PFSK-1 (cell line): Measurements from ENCODE around the gene SF1.

Source experiments
- FOXP2 ChIP-seq: optimal IDR thresholded peaks from 2 replicates; pipeline ENCODE3; 2011; ENCODE audit warnings: borderline replicate concordance, control low read depth, inconsistent platforms; ENCODE audit not compliant: insufficient read depth; ENCODE audit errors: extremely low read length, extremely low read depth
- POLR2AphosphoS5 ChIP-seq: IDR thresholded peaks from 2 replicates; pipeline ENCODE4 v1.6.1; 2012; ENCODE audit warnings: low read depth, mild to moderate bottlenecking, control low read depth, low read length, moderate library complexity
- SIN3A ChIP-seq: IDR thresholded peaks from 2 replicates; pipeline ENCODE4 v1.6.1; 2012; ENCODE audit warnings: mild to moderate bottlenecking, low read length, moderate library complexity, borderline replicate concordance; ENCODE audit not compliant: insufficient read depth
- TAF1 ChIP-seq: IDR thresholded peaks from 2 replicates; pipeline ENCODE4 v1.6.1; 2012; ENCODE audit warnings: low read length, control low read depth, borderline replicate concordance; ENCODE audit not compliant: insufficient read depth
- TF ChIP-seq, protein P1 (sequence below), 2 experiments: IDR thresholded peaks; 2 replicates each; pipeline versions ENCODE4 v1.6.1 to v1.8.0; 2011 to 2012; ENCODE audit warnings: low read depth in 2 of 2, low read length in 2 of 2, control low read depth in 1 of 2, inconsistent platforms in 1 of 2, mild to moderate bottlenecking in 1 of 2, moderate library complexity in 1 of 2; ENCODE audit not compliant: insufficient read depth in 1 of 2

SF1 gene

DNA sequence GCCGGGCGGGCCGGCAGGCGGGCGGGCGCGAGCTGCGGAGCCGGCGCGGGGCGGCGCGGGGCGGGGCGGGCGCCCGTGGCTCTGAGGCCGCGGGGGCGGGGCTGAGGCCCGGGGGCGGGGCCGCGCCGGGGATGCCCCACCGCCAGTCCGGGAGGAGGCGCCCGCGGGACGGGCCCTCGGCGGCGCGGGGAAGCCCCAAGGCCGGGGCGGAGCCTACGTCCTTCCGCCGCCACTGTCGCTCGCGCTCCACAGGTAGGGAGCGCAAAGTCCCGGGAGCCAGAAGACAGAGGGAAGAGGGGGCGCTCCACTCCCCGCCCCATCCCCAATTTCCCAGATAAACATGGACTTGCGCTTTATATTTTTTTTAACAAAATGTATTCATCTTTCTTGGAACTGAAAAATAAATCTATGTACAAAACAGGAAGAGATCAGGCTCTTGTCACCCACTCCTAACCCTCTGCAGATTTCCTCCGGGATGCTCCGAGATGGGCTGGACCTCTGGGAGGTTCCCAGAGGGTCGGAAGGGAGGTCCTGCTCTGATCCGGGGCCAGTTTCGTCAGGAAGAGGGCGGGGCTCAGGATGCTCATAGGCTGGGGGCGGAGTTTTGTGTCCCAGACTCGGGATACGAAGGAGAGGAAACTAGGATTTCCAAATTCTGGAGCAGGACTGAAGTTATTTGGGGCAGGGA is 25.0 kb upstream of the SF1 start, which contains the start of gene MAP4K2:
MAP4K2 (minus strand) TSS at position 57 of the 688 bp plus-strand sequence. CDS start 65 bp downstream, outside the sequence.
- peak; percentile 73 for TF ChIP-seq POLR2AphosphoS5
- TF ChIP-seq TAF1, result no peak
- TF ChIP-seq, protein P1, sequence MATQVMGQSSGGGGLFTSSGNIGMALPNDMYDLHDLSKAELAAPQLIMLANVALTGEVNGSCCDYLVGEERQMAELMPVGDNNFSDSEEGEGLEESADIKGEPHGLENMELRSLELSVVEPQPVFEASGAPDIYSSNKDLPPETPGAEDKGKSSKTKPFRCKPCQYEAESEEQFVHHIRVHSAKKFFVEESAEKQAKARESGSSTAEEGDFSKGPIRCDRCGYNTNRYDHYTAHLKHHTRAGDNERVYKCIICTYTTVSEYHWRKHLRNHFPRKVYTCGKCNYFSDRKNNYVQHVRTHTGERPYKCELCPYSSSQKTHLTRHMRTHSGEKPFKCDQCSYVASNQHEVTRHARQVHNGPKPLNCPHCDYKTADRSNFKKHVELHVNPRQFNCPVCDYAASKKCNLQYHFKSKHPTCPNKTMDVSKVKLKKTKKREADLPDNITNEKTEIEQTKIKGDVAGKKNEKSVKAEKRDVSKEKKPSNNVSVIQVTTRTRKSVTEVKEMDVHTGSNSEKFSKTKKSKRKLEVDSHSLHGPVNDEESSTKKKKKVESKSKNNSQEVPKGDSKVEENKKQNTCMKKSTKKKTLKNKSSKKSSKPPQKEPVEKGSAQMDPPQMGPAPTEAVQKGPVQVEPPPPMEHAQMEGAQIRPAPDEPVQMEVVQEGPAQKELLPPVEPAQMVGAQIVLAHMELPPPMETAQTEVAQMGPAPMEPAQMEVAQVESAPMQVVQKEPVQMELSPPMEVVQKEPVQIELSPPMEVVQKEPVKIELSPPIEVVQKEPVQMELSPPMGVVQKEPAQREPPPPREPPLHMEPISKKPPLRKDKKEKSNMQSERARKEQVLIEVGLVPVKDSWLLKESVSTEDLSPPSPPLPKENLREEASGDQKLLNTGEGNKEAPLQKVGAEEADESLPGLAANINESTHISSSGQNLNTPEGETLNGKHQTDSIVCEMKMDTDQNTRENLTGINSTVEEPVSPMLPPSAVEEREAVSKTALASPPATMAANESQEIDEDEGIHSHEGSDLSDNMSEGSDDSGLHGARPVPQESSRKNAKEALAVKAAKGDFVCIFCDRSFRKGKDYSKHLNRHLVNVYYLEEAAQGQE (IDR thresholded peaks at IDR 0.05; ENCODE audit: insufficient read depth in 1 of 2, low read depth in 2 of 2, low read length in 2 of 2), result no peak
- peak; percentile 74 for TF ChIP-seq FOXP2

- TF ChIP-seq POLR2AphosphoS5 (no peak), FOXP2 (no peak), TAF1 (no peak), SIN3A (no peak)
- TF ChIP-seq, protein P1 (IDR thresholded peaks at IDR 0.05; ENCODE audit: insufficient read depth in 1 of 2, low read depth in 2 of 2, low read length in 2 of 2), result no peak
These were observed 24.2 kb upstream of the SF1 start for GRCh38 chr11:64802370-64803157.

DNA sequence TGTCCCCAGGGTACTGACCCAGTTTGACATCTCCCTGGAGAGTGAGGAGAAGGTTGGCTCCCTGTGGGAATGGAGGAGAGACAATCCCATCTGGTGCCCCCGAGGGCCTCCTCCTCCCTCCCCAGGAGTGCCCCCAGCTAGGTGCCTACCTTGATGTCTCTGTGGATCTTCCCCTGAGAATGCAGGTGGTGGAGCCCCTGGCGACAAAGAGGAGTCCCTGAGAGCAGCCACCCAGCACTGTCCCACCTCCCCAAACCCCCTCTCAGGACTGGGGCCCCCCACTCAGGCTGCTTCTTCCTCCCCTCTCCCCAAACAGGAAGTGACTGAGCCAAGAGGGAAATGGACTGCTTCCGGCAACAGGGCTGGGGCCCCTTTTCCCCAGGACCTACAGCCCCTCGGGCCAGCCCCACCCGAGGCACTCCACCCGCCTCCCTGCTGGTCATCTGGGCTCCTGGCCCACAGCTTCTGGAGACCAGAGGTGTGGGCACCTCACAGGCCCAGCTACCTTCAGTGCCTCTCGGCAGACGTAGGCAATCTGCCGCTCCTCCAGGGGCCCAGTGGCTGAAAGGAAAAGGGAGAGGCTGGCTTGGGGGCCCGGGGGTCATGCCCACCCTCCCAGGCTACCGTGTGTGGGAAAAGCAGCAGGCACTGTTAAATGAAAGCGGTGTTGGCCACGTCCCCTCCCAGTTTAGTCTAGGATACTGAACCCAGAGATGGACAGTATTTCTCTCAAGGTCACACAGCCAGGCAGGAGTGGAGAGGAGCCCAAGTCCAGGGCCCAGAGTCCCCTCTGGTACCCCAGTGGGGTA is 23.4 kb upstream of the SF1 start:
- TF ChIP-seq TAF1, result no peak
- TF ChIP-seq SIN3A, result no peak
- TF ChIP-seq FOXP2, result no peak
- TF ChIP-seq POLR2AphosphoS5, result no peak
- TF ChIP-seq, protein P1 (IDR thresholded peaks at IDR 0.05; ENCODE audit: insufficient read depth in 1 of 2, low read depth in 2 of 2, low read length in 2 of 2), result no peak

- no peak for TF ChIP-seq TAF1
- TF ChIP-seq, protein P1 (IDR thresholded peaks at IDR 0.05; ENCODE audit: insufficient read depth in 1 of 2, low read depth in 2 of 2, low read length in 2 of 2), result no peak
- no peak for TF ChIP-seq FOXP2
- no peak for TF ChIP-seq SIN3A
- TF ChIP-seq POLR2AphosphoS5, result no peak
These were observed 22.8 kb upstream of the SF1 start for GRCh38 chr11:64801158-64801464.
